K562 (cell line): ENCODE measurements around the gene CPEB1. TPM values are rescaled to one million over a fixed set of nuclear protein-coding genes. Genes with fewer than 3 reads are reported as not detected.

ENCODE experiments used
- ASH1L ChIP-seq: fragments of 450-650 bp; IDR thresholded peaks from 2 replicates; pipeline ENCODE4 v1.6.1; 2018; ENCODE audit warnings: borderline replicate concordance, mild to moderate bottlenecking, low read depth; ENCODE audit not compliant: partially characterized antibody
- BACH1 ChIP-seq: fragments of 200-800 bp; sonication (Bioruptor generic); IDR thresholded peaks from 2 replicates; pipeline ENCODE4 v1.6.1; 2016; ENCODE audit warnings: missing genetic modification characterization, missing compliant biosample characterization
- ELF2 ChIP-seq: fragments of 250-450 bp; sonication (Bioruptor Pico); IDR thresholded peaks from 2 replicates; pipeline ENCODE4 v1.5.0; 2021; ENCODE audit warnings: mild to moderate bottlenecking
- ETS1 ChIP-seq: conservative IDR thresholded peaks from 2 replicates; pipeline ENCODE4 v1.6.1; 2011; ENCODE audit warnings: low read depth, mild to moderate bottlenecking, low read length; ENCODE audit not compliant: control insufficient read depth
- ETS2 ChIP-seq: IDR thresholded peaks from 2 replicates; pipeline ENCODE4 v1.6.1; 2016; ENCODE audit warnings: borderline replicate concordance, missing genetic modification characterization, mild to moderate bottlenecking, moderate library complexity, missing compliant biosample characterization; ENCODE audit not compliant: poor library complexity, severe bottlenecking
- HMGN3 ChIP-seq: IDR thresholded peaks from 2 replicates; pipeline ENCODE4 v1.6.1; 2011; ENCODE audit warnings: borderline replicate concordance, low read depth, mild to moderate bottlenecking, mixed read lengths, low read length; ENCODE audit not compliant: insufficient read length; ENCODE audit errors: extremely low read depth
- HNRNPK ChIP-seq: fragments of 200-400 bp; formaldehyde crosslinking; IDR thresholded peaks from one replicate; pipeline ENCODE4 v1.6.1; 2018; ENCODE audit warnings: mild to moderate bottlenecking, low read depth, low read length; ENCODE audit not compliant: poor library complexity, severe bottlenecking
- KDM2B ChIP-seq: fragments of 250-450 bp; sonication (Bioruptor Pico); IDR thresholded peaks from 2 replicates; pipeline ENCODE4 v1.8.0; 2021; ENCODE audit warnings: mild to moderate bottlenecking, moderate library complexity
- L3MBTL2 ChIP-seq: fragments of 450-650 bp; IDR thresholded peaks from 2 replicates; pipeline ENCODE4 v1.6.1; 2016; ENCODE audit warnings: mild to moderate bottlenecking, moderate library complexity
- NFRKB ChIP-seq: fragments of 450-650 bp; IDR thresholded peaks from 2 replicates; pipeline ENCODE4 v1.6.1; 2016; ENCODE audit warnings: low read depth
- NR2C2 ChIP-seq, 2 experiments: fragments of 200-800 bp in 1 of 2; sonication (Bioruptor generic) in 1 of 2; sonication (generic) in 1 of 2; formaldehyde crosslinking in 1 of 2; IDR thresholded peaks; 2 replicates each; pipeline versions ENCODE4 v1.6.1 to v1.8.0; 2016 to 2022; ENCODE audit warnings: mild to moderate bottlenecking in 1 of 2, missing compliant biosample characterization in 1 of 2, missing genetic modification characterization in 1 of 2, missing genetic modification reagents in 1 of 2
- RHOXF2B ChIP-seq: fragments of 250-450 bp; sonication (Bioruptor Pico); conservative IDR thresholded peaks from 2 replicates; pipeline ENCODE4 v1.5.1; 2021
- SUPT5H ChIP-seq: fragments of 450-650 bp; IDR thresholded peaks from 2 replicates; pipeline ENCODE4 v1.6.1; 2016
- TARDBP ChIP-seq: fragments of 450-650 bp; IDR thresholded peaks from 2 replicates; pipeline ENCODE4 v1.6.1; 2016
- TBP ChIP-seq: optimal IDR thresholded peaks from 2 replicates; pipeline ENCODE3; 2011; ENCODE audit warnings: low read depth, low read length, improper control_type of control experiment
- TCF7 ChIP-seq: sonication (generic); IDR thresholded peaks from 2 replicates; pipeline ENCODE4 v1.6.1; 2016; ENCODE audit warnings: antibody characterized with exemption, borderline replicate concordance
- TFE3 ChIP-seq: fragments of 450-650 bp; formaldehyde crosslinking; IDR thresholded peaks from 2 replicates; pipeline ENCODE4 v1.4.0; 2020; ENCODE audit warnings: mild to moderate bottlenecking, mixed read lengths
- THAP12 ChIP-seq: fragments of 250-450 bp; sonication (Bioruptor Pico); IDR thresholded peaks from 2 replicates; pipeline ENCODE4 v1.9.0; 2021; ENCODE audit warnings: mild to moderate bottlenecking, inconsistent platforms
- TOE1 ChIP-seq, 2 experiments: fragments of 450-650 bp in 1 of 2; sonication (generic) in 1 of 2; formaldehyde crosslinking in 1 of 2; IDR thresholded peaks; 2 replicates each; pipeline versions ENCODE4 v1.7.1 to v1.8.0; 2016 to 2022; ENCODE audit warnings: borderline replicate concordance in 2 of 2, mild to moderate bottlenecking in 2 of 2, antibody characterized with exemption in 1 of 2, inconsistent platforms in 1 of 2, low read depth in 1 of 2, missing genetic modification reagents in 1 of 2, moderate library complexity in 1 of 2
- ZC3H4 ChIP-seq: sonication (generic); formaldehyde crosslinking; IDR thresholded peaks from 2 replicates; pipeline ENCODE4 v1.9.0; 2021; ENCODE audit warnings: missing genetic modification reagents, borderline replicate concordance
- ZNF133 ChIP-seq: fragments of 250-450 bp; sonication (Bioruptor Pico); IDR thresholded peaks from 2 replicates; pipeline ENCODE4 v1.4.0; 2020; ENCODE audit warnings: mild to moderate bottlenecking
- ZNF57 ChIP-seq: fragments of 450-650 bp; formaldehyde crosslinking; IDR thresholded peaks from 2 replicates; pipeline ENCODE4 v1.4.0; 2020; ENCODE audit warnings: mild to moderate bottlenecking, moderate library complexity
- ZNF764 ChIP-seq: fragments of 250-450 bp; sonication (Bioruptor Pico); IDR thresholded peaks from 2 replicates; pipeline ENCODE4 v1.4.0; 2020; ENCODE audit warnings: low read depth, mild to moderate bottlenecking, moderate library complexity
- polyA plus RNA-seq, 8 experiments: library from polyadenylated mRNA; depleted of rRNA in 4 of 8; stranded (reverse) in 5 of 8; unstranded in 3 of 8; fragments of >200 nt; fragmentation: Nextera tagmentation in 2 of 8; fragmentation: Illumina TruSeq in 1 of 8; extraction: Ambion mirVana in 2 of 8; extraction: Trizol in 1 of 8; gene quantifications; 2 replicates each; pipeline versions ENCODE4 v1.2.1 to v1.2.3, GENCODE V29; 2011 to 2014; ENCODE audit warnings: inconsistent platforms in 1 of 8, missing spikeins in 1 of 8
- total RNA-seq, 7 experiments: library from RNA; depleted of rRNA in 6 of 7; stranded (reverse); fragments of >200 nt in 6 of 7; fragmentation: Illumina TruSeq in 2 of 7; extraction: Trizol in 2 of 7; gene quantifications; 2 replicates each; pipeline versions ENCODE4 v1.2.1 to v1.2.3, GENCODE V29; 2011 to 2021; ENCODE audit warnings: low replicate concordance in 1 of 7

The CPEB1 gene
- total and polyA plus RNA-seq, 9 of the 15 experiments (the other 6 are each of a cell fraction or from before 2014, with no cell fraction given) = 2.2 to 13.4 (median 9.7) TPM

GRCh38 chr15:82647045-82647834 is at the start of gene CPEB1 (continued):
- TF ChIP-seq ETS1 = 0 out of 2 replicates have a peak, but pooled peaks have one; percentile 14
- no peak for TF ChIP-seq SUPT5H
- no peak for TF ChIP-seq ZNF764 (CRISPR knock-in tag)
- TF ChIP-seq L3MBTL2 = peak; percentile 100
- TF ChIP-seq TCF7 = no peak
- no peak for TF ChIP-seq BACH1 (tag)
- TF ChIP-seq TFE3 = peak; percentile 91
- no peak for TF ChIP-seq ETS2 (tag)
- peak; percentile 71 for TF ChIP-seq HMGN3
- no peak for TF ChIP-seq TARDBP
- no peak for TF ChIP-seq TBP
- TF ChIP-seq NR2C2 (CRISPR knock-in tag; IDR thresholded peaks at IDR 0.05) = no peak
- TF ChIP-seq NR2C2 (tag; IDR thresholded peaks at IDR 0.05) = no peak
- TF ChIP-seq KDM2B (CRISPR knock-in tag) = no peak; the same call in 1 of the 2 replicates
- no peak for TF ChIP-seq ZNF133 (CRISPR knock-in tag)
- peak; percentile 60; the same call in 1 of the 2 replicates for TF ChIP-seq ZNF57
- no peak; the same call in 1 of the 2 replicates for TF ChIP-seq NFRKB
- peak; percentile 81; the same call in 1 of the 2 replicates for TF ChIP-seq TOE1 (IDR thresholded peaks at IDR 0.05; ENCODE audit: borderline replicate concordance)
- TF ChIP-seq TOE1 (CRISPR knock-in tag; IDR thresholded peaks at IDR 0.05; ENCODE audit: borderline replicate concordance, low read depth) = no peak
- TF ChIP-seq ASH1L = no peak
- TF ChIP-seq RHOXF2B = no peak
- no peak for TF ChIP-seq ELF2
- peak; percentile 11; the same call in 1 of the 2 replicates for TF ChIP-seq THAP12 (CRISPR knock-in tag)
- peak; percentile 23 for TF ChIP-seq HNRNPK
- no peak; the same call in 1 of the 2 replicates for TF ChIP-seq ZC3H4 (CRISPR knock-in tag)
